PC-9 (cell line): ENCODE measurements around the gene MVB12B. TPM values are rescaled to one million over a fixed set of nuclear protein-coding genes. Genes with fewer than 3 reads are reported as not detected.

Source experiments
- BruUV-seq: library from RNA; stranded (reverse); fragments of 400-500 nt; replicated peaks from 2 replicates; lab custom pipeline; 2021; lab: Mats Ljungman, UMichigan
- CTCF ChIA-PET: fragments of 300-600 bp; sonication (Branson Sonifier 250); formaldehyde crosslinking; loops from one replicate; lab custom pipeline; 2022; ENCODE audit warnings: antibody characterized with exemption; lab: Charles Lee
- POLR2A ChIA-PET: fragments of 300-600 bp; sonication (Branson Sonifier 250); formaldehyde crosslinking; loops from one replicate; lab custom pipeline; 2022; ENCODE audit warnings: antibody characterized with exemption; ENCODE audit not compliant: unreplicated experiment; lab: Charles Lee
- DNase-seq, 2 experiments: peaks; one replicate each; pipeline versions ENCODE4 v3.0.0 to v3.0.0-alpha.2; 2015 to 2022; ENCODE audit warnings: mixed read lengths in 1 of 2
- H2AFZ ChIP-seq: fragments of 200-600 bp; sonication (generic); 2 replicates; pipeline ENCODE4 v1.8.1; 2017; ENCODE audit warnings: antibody characterized with exemption
- H3F3A ChIP-seq: fragments of 200-600 bp; sonication (generic); 2 replicates; pipeline ENCODE4 v1.8.1; 2017; ENCODE audit warnings: antibody characterized with exemption, mild to moderate bottlenecking, low read depth; ENCODE audit not compliant: insufficient read depth
- H3K27ac ChIP-seq: fragments of 200-600 bp; sonication (generic); 2 replicates; pipeline ENCODE4 v1.6.1; 2016; ENCODE audit warnings: mixed run types
- H3K27me3 ChIP-seq: fragments of 200-600 bp; sonication (generic); 2 replicates; pipeline ENCODE4 v1.6.1; 2016; ENCODE audit warnings: low read depth, mixed run types; ENCODE audit not compliant: insufficient read depth
- H3K36me3 ChIP-seq: fragments of 200-600 bp; sonication (generic); 2 replicates; pipeline ENCODE4 v1.6.1; 2016; ENCODE audit warnings: low read depth, mixed run types
- H3K4me1 ChIP-seq: fragments of 200-600 bp; sonication (generic); replicated peaks from 2 replicates; pipeline ENCODE4 v1.6.1; 2016; ENCODE audit warnings: mixed run types; ENCODE audit not compliant: insufficient read depth
- H3K4me2 ChIP-seq: fragments of 200-600 bp; sonication (generic); 2 replicates; pipeline ENCODE4 v1.6.1; 2017; ENCODE audit warnings: mixed run types
- H3K4me3 ChIP-seq: fragments of 200-600 bp; sonication (generic); 2 replicates; pipeline ENCODE4 v1.6.1; 2016; ENCODE audit warnings: mixed run types
- H3K79me2 ChIP-seq: fragments of 200-600 bp; sonication (generic); 2 replicates; pipeline ENCODE4 v1.6.1; 2017; ENCODE audit warnings: low read depth, mixed run types
- H3K9me2 ChIP-seq: fragments of 200-600 bp; sonication (generic); 2 replicates; pipeline ENCODE4 v1.8.1; 2017; ENCODE audit warnings: mild to moderate bottlenecking; ENCODE audit not compliant: insufficient read depth
- H3K9me3 ChIP-seq: fragments of 200-600 bp; sonication (generic); 2 replicates; pipeline ENCODE4 v1.8.1; 2016; ENCODE audit warnings: low read depth; ENCODE audit not compliant: insufficient read depth
- H4K20me1 ChIP-seq: fragments of 200-600 bp; sonication (generic); 2 replicates; pipeline ENCODE4 v1.8.1; 2017; ENCODE audit not compliant: insufficient read depth
- EZH2 ChIP-seq: fragments of 200-600 bp; sonication (generic); IDR thresholded peaks from 2 replicates; pipeline ENCODE4 v1.8.0; 2017; ENCODE audit warnings: antibody characterized with exemption, low read depth
- intact Hi-C: fragments of 100-400 bp; cut with micrococcal nuclease; formaldehyde crosslinking; loops from one replicate; pipeline ENCODE4 v1.10.0; 2022; ENCODE audit not compliant: unreplicated experiment
- total RNA-seq: library from RNA; stranded (reverse); gene quantifications from 2 replicates; pipeline ENCODE4 v1.2.3, GENCODE V29; 2021
- TF ChIP-seq, protein P1 (sequence below): fragments of 200-600 bp; sonication (generic); conservative IDR thresholded peaks from 2 replicates; pipeline ENCODE4 v1.6.1; 2017; ENCODE audit warnings: mixed run types, antibody characterized with exemption, mild to moderate bottlenecking, moderate library complexity

Gene MVB12B
- total RNA-seq, 1 experiment from 2014 or later = 8.8 TPM

- Histone ChIP-seq H2AFZ (no peak overlapping the region), H3K9me3 (no peaks in the 10 kb centered on the region), H3K4me1 (no peaks in the 10 kb centered on the region; the same call in 1 of the 2 replicates), H3K27ac (no peak overlapping the region), H3K4me2 (no peak overlapping the region), H3K27me3 (no peaks in the 10 kb centered on the region), H3F3A (no peaks in the 10 kb centered on the region), H3K36me3 (no peaks in the 10 kb centered on the region), H3K9me2 (no peaks in the 10 kb centered on the region), H3K4me3 (no peak overlapping the region), H4K20me1 (no peaks in the 10 kb centered on the region), H3K79me2 (no peaks in the 10 kb centered on the region)
- TF ChIP-seq, protein P1, sequence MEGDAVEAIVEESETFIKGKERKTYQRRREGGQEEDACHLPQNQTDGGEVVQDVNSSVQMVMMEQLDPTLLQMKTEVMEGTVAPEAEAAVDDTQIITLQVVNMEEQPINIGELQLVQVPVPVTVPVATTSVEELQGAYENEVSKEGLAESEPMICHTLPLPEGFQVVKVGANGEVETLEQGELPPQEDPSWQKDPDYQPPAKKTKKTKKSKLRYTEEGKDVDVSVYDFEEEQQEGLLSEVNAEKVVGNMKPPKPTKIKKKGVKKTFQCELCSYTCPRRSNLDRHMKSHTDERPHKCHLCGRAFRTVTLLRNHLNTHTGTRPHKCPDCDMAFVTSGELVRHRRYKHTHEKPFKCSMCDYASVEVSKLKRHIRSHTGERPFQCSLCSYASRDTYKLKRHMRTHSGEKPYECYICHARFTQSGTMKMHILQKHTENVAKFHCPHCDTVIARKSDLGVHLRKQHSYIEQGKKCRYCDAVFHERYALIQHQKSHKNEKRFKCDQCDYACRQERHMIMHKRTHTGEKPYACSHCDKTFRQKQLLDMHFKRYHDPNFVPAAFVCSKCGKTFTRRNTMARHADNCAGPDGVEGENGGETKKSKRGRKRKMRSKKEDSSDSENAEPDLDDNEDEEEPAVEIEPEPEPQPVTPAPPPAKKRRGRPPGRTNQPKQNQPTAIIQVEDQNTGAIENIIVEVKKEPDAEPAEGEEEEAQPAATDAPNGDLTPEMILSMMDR = no peak
- TF ChIP-seq EZH2 = no peak
- intact Hi-C loops = no loop called here
- DNase-seq = no peak
- POLR2A ChIA-PET = no interaction called here
- no TSS peak for BruUV-seq
- CTCF ChIA-PET = interaction anchor here (0.8 to 1.0 kb wide), 2 partner anchors 93 to 106 kb away, joined by 3 read pairs; no protein-coding TSS in a partner anchor
Measured at GRCh38 chr9:126292736-126293521, 33.7 kb upstream of the MVB12B start.

DNA sequence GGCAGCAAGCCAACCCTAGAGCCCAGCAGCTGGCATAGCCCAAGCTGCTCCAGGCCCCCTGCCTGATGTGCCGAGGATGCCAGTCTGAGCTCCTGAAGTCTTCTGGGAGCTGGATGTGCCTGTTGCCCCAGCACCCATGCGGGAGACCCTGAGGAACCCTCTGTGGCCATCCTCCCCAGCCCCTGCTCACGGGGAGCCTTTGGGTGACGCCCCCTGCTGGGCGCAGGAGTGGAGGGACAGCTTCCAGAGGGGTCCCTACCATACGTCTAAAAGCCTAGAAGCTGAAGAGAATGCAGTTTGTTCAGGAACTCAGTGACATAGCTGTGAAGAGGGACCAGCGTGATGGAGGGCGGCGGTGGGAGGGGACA, 33.1 kb upstream of the MVB12B start:
- no peak for DNase-seq
- POLR2A ChIA-PET = no interaction called here
- H4K20me1 ChIP-seq = no peaks in the 10 kb centered on the region

GRCh38 chr9:126294331-126295081, 32.1 kb upstream of the MVB12B start:
- Histone ChIP-seq H3K27ac (no peak overlapping the region), H3K4me3 (no peak overlapping the region), H3K79me2 (no peaks in the 10 kb centered on the region), H3K36me3 (no peaks in the 10 kb centered on the region), H3K9me2 (no peaks in the 10 kb centered on the region), H3K9me3 (no peaks in the 10 kb centered on the region), H3K4me1 (no peaks in the 10 kb centered on the region; the same call in 1 of the 2 replicates), H3K4me2 (no peak overlapping the region), H3F3A (no peaks in the 10 kb centered on the region), H3K27me3 (no peaks in the 10 kb centered on the region), H2AFZ (no peak overlapping the region), H4K20me1 (no peaks in the 10 kb centered on the region)
- TF ChIP-seq, protein P1 = no peak
- TF ChIP-seq EZH2 = no peak
- ChIA-PET POLR2A (no interaction called here), CTCF (interaction anchor here (0.5 kb wide), 1 partner anchor 54 kb away, joined by 4 read pairs; no protein-coding TSS in a partner anchor)
- no peak for DNase-seq
- intact Hi-C loops = no loop called here
- BruUV-seq = no TSS peak

More for the DNA sequence above, 33.1 kb upstream of the MVB12B start:
- H3K4me3 ChIP-seq = no peak overlapping the region
- H2AFZ ChIP-seq = no peak overlapping the region
- CTCF ChIA-PET = interaction anchor here (0.5 to 0.8 kb wide), 2 partner anchors 53 to 105 kb away, joined by 3 to 4 read pairs; no protein-coding TSS in a partner anchor
- H3K79me2 ChIP-seq = no peaks in the 10 kb centered on the region
- no peak overlapping the region for H3K4me2 ChIP-seq
- H3K9me2 ChIP-seq = no peaks in the 10 kb centered on the region
- no peaks in the 10 kb centered on the region for H3K36me3 ChIP-seq
- no peak for TF ChIP-seq EZH2
- TF ChIP-seq, protein P1 = no peak; the same call in 1 of the 2 replicates
- H3K27ac ChIP-seq = no peak overlapping the region
- H3K9me3 ChIP-seq = no peaks in the 10 kb centered on the region
- no peaks in the 10 kb centered on the region; the same call in 1 of the 2 replicates for H3K4me1 ChIP-seq
- intact Hi-C loops = no loop called here
- no peaks in the 10 kb centered on the region for H3F3A ChIP-seq
- no TSS peak for BruUV-seq
- no peaks in the 10 kb centered on the region for H3K27me3 ChIP-seq
